Measurements from ENCODE around the gene VIL1.

DNA sequence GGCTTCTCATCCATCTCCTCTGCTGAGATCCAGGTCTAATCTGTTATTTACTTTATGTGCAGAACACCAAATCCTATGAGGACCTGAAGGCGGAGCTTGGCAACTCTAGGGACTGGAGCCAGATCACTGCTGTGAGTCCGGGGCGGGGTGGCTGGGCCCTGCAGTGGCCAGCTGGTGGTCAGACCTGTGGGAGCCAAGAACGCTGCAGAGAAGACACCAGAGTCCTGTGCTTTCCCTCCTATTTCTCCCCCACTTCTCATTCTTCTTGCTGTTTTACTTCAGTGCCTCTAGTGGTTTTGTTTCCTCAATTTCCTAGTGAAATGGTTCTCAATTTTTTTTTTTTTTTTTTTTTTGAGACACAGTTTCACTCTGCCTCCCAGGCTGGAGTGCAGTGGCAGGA lies 19.7 kb downstream of the VIL1 start:
- no peak for TF ChIP-seq EZH2 (IDR thresholded peaks at IDR 0.05; ENCODE audit: insufficient read depth, low read length)
- TF ChIP-seq, protein P1, sequence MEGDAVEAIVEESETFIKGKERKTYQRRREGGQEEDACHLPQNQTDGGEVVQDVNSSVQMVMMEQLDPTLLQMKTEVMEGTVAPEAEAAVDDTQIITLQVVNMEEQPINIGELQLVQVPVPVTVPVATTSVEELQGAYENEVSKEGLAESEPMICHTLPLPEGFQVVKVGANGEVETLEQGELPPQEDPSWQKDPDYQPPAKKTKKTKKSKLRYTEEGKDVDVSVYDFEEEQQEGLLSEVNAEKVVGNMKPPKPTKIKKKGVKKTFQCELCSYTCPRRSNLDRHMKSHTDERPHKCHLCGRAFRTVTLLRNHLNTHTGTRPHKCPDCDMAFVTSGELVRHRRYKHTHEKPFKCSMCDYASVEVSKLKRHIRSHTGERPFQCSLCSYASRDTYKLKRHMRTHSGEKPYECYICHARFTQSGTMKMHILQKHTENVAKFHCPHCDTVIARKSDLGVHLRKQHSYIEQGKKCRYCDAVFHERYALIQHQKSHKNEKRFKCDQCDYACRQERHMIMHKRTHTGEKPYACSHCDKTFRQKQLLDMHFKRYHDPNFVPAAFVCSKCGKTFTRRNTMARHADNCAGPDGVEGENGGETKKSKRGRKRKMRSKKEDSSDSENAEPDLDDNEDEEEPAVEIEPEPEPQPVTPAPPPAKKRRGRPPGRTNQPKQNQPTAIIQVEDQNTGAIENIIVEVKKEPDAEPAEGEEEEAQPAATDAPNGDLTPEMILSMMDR (IDR thresholded peaks at IDR 0.05; ENCODE audit: insufficient read depth, low read depth, low read length): no peak

Measured in astrocyte (in vitro differentiated cells and primary cell).